Psoas muscle (tissue), 8 donors: ENCODE results near the gene HBG2. TPM values are rescaled to one million over a fixed set of nuclear protein-coding genes. Genes with fewer than 3 reads are reported as not detected.

Experiments
- ATAC-seq, 4 donors: fragments of 200-7000 bp; cut with Tn5 transposase; one replicate each; pipeline ENCODE4 v1.9.1; 2020; ENCODE audit warnings: moderate library complexity in 3 of 4, mild to moderate bottlenecking in 2 of 4
- DNase-seq, 2 donors: peaks; one replicate each; pipeline ENCODE4 v3.0.0-alpha.2; 2020
- H3K27ac ChIP-seq: fragments of 200-600 bp; one replicate; pipeline ENCODE4 v1.8.0; 2022
- H3K27me3 ChIP-seq, 3 donors: fragments of 200-600 bp in 1 of 3; one replicate each; pipeline versions ENCODE4 v1.6.1 to v1.8.0; 2013 to 2022; ENCODE audit warnings: low read length in 2 of 3, mild to moderate bottlenecking in 2 of 3, moderate library complexity in 1 of 3; ENCODE audit not compliant: insufficient read depth in 3 of 3
- H3K36me3 ChIP-seq, 2 donors: fragments of 200-600 bp in 1 of 2; one replicate each; pipeline versions ENCODE4 v1.6.1 to v1.8.0; 2013 to 2022; ENCODE audit warnings: low read depth in 1 of 2, mild to moderate bottlenecking in 1 of 2, moderate library complexity in 1 of 2; ENCODE audit not compliant: insufficient read depth in 1 of 2
- H3K4me1 ChIP-seq: fragments of 200-600 bp; one replicate; pipeline ENCODE4 v1.8.0; 2022
- H3K4me3 ChIP-seq: fragments of 200-600 bp; one replicate; pipeline ENCODE4 v1.8.0; 2022; ENCODE audit warnings: mild to moderate bottlenecking
- H3K9me3 ChIP-seq: fragments of 200-600 bp; one replicate; pipeline ENCODE4 v1.8.0; 2022
- CTCF ChIP-seq: fragments of 200-600 bp; IDR thresholded peaks from one replicate; pipeline ENCODE4 v1.8.0; 2022; ENCODE audit warnings: antibody characterized with exemption
- WGBS, 3 donors: extraction: QIAGEN DNeasy Blood & Tissue Kit; methylation state at CpG; one replicate each; pipeline versions ENCODE4 v1.1.6 to v1.1.7; 2013; 5-methylcytosine and 5-hydroxymethylcytosine counted together
- intact Hi-C, 2 donors: fragments of 100-400 bp; cut with DNase I; formaldehyde crosslinking; loops; one replicate each; pipeline versions ENCODE4 v1.11.0 to v1.14.2; 2022
- polyA plus RNA-seq, 3 donors: library from polyadenylated mRNA; stranded (reverse); fragments of 200-250 nt; gene quantifications; one replicate each; pipeline ENCODE4 v1.2.3, GENCODE V29; 2013
- total RNA-seq, 4 donors: library from RNA; stranded (reverse); fragmentation: NEBNext Ultra II Directional in 2 of 4; extraction: Animal tissue kit (Norgen Biotek cat#: 25700) in 2 of 4; gene quantifications; one replicate each; pipeline versions ENCODE4 v1.2.1 to v1.2.4, GENCODE V29; 2021 to 2023
- donor health status: healthy with polysubstance abuse.
- donor health status: DM: no; HTN: no; CAD: no; lungs with moderate emphysema.
- donor health status: Bipolar disorder and iron deficiency.
- donor health status: healthy.
- donor health status: DM: yes; HTN: yes; CAD: no.
- donor health status: DM: no; HTN: no; CAD: no.
- donor health status: DM: no; HTN: no; CAD: no.
- donor health status: DM: yes; HTN: yes; CAD: no.

HBG2 gene
- total and polyA plus RNA-seq, 7 donors, result 1.0 TPM; not detected in 6

GRCh38 chr11:5283086-5283485, 28.5 kb upstream of the HBG2 start:
- 65 to 76% (median 76%) methylated on average over 3 of the region's 3 CpGs for WGBS, 3 donors
- intact Hi-C loops, result no loop called here
- no peak overlapping the region for H3K4me3 ChIP-seq
- ATAC-seq (no peak), DNase-seq (no peak)
- TF ChIP-seq CTCF, result no peak
- no peaks in the 10 kb centered on the region for H3K4me1 ChIP-seq
- no peaks in the 10 kb centered on the region for H3K27me3 ChIP-seq
- no peaks in the 10 kb centered on the region for H3K36me3 ChIP-seq
- no peak overlapping the region for H3K27ac ChIP-seq
- no peaks in the 10 kb centered on the region for H3K9me3 ChIP-seq

- no peaks in the 10 kb centered on the region for H3K27me3 ChIP-seq
- ATAC-seq (no peak), DNase-seq (no peak)
- no peak for TF ChIP-seq CTCF
- 48 to 61% (median 60%) methylated on average over 2 of the region's 2 CpGs for WGBS, 3 donors
- H3K9me3 ChIP-seq, result no peaks in the 10 kb centered on the region
- H3K36me3 ChIP-seq, result no peaks in the 10 kb centered on the region
- intact Hi-C loops, result no loop called here
- no peaks in the 10 kb centered on the region for H3K4me1 ChIP-seq
- H3K4me3 ChIP-seq, result no peak overlapping the region
- no peak overlapping the region for H3K27ac ChIP-seq
Measured at GRCh38 chr11:5282628-5283027, 28.0 kb upstream of the HBG2 start.

- intact Hi-C loops, result no loop called here
- no peak for ATAC-seq
- Histone ChIP-seq H3K9me3 (no peaks in the 10 kb centered on the region), H3K4me3 (no peak overlapping the region), H3K36me3 (no peaks in the 10 kb centered on the region), H3K27me3 (no peaks in the 10 kb centered on the region), H3K27ac (no peak overlapping the region), H3K4me1 (no peaks in the 10 kb centered on the region)
- no peak for DNase-seq
- TF ChIP-seq CTCF, result no peak
Measured at GRCh38 chr11:5281596-5281995, 27.0 kb upstream of the HBG2 start.

GRCh38 chr11:5280582-5281102, 26.1 kb upstream of the HBG2 start:
- no peaks in the 10 kb centered on the region for H3K9me3 ChIP-seq
- ATAC-seq, result peak in 3 of 4 donors; percentile 55 to 79 (median 56)
- no peaks in the 10 kb centered on the region for H3K36me3 ChIP-seq
- no peak for TF ChIP-seq CTCF
- no peaks in the 10 kb centered on the region for H3K4me1 ChIP-seq
- no peak overlapping the region for H3K4me3 ChIP-seq
- H3K27ac ChIP-seq, result no peak overlapping the region
- DNase-seq, result peak; percentile 54 to 66
- intact Hi-C loops, result no loop called here
- H3K27me3 ChIP-seq, result no peaks in the 10 kb centered on the region
- 51 to 64% (median 53%) methylated on average over 3 of the region's 3 CpGs for WGBS, 3 donors

- no peak for TF ChIP-seq CTCF
- Histone ChIP-seq H3K27ac (no peak overlapping the region), H3K27me3 (no peaks in the 10 kb centered on the region), H3K36me3 (no peaks in the 10 kb centered on the region), H3K4me1 (no peaks in the 10 kb centered on the region), H3K9me3 (no peaks in the 10 kb centered on the region), H3K4me3 (no peak overlapping the region)
- intact Hi-C loops, result no loop called here
- WGBS, 3 donors, result 70 to 73% (median 72%) methylated on average over 4 of the region's 4 CpGs
- DNase-seq, result no peak
- no peak for ATAC-seq
Measured at GRCh38 chr11:5279471-5280090, 25.0 kb upstream of the HBG2 start.
